ENCODE data around the gene SMARCC2.

SMARCC2 gene

DNA sequence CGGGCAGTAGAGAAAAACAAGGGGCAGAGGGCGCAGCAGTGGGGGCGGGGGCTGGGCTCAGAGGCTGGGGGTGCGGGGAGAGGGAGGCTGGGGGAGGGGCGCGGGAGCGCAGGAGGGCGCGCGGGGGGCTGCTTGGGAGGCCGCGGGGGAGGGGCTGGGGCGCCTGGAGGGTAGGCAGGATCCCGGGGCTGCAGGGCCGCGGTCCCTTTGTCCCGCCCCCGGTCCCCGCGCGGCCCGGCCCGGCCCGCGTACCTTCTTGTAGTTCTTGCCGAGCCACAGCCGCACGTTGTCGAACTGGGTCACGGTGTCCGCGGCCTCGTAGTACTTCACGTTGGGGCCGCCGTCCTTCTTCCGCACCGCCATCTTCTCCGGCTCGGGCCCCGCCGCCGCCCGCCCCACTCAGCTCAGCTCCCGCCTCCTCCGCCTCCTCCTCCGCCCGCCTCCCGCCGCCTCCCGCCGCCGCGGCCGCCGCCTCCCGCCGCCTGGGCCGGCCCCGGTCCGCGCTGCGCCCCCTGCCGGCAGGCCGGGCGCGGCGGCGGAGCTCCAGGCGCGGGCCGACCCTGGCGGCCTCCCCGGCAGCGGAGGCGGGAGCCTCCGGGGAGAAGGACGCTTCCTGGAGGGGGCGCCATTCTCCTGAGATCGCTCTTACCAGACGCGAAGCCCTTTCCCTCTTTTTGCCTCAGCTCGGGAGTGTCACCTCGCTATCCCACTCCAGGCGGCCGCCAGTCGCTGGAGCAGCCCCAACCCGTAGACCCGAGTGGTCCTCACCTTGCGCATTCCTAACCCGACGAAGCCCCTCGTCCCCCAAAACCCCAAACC is at the start of gene SMARCC2:
Gene SMARCC2 (minus strand): TSS at position 385 of the 819 bp plus-strand sequence. CDS start 22 bp downstream, at position 363.
- DNase-seq (ENCODE audit: low spot score): peak; percentile 86

DNA sequence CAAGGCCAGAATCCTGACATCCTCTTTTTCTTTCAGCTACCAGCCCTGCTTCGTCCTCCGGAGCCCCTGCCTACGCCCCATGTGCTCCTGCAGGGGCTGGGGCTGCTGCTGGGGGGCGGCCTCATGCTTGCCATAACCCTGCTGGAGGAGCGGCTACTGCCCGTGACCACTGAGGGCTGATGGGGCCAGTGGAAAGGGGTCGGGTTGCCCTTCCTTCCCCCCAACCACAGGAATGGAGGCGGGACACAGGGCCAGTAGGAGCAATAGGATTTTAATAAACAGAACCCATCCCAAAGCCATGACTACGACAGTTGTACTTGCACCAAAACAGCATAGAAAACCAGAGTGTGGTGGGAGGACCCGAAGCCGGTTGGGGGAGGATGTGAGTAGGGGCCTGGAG is 48.3 kb upstream of the SMARCC2 start:
- DNase-seq (ENCODE audit: low spot score): no peak

DNA sequence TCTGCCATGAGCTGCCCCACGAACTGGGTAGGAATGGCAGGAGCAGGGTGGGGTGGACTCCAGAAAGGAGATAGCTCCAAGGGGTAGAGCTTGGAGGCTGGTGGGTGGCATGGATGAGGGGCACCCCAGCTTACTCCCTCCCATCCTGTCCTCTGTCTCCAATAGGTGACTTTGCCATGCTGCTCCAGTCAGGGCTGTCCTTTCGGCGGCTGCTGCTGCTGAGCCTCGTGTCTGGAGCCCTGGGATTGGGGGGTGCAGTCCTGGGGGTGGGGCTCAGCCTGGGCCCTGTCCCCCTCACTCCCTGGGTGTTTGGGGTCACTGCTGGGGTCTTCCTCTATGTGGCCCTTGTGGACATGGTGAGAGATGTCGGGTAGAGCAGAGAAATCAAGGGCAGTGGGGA is 47.7 kb upstream of the SMARCC2 start:
- DNase-seq (ENCODE audit: low spot score): no peak

GRCh38 chr12:56236091-56236490 is 46.8 kb upstream of the SMARCC2 start:
- DNase-seq (ENCODE audit: low spot score): no peak

DNA sequence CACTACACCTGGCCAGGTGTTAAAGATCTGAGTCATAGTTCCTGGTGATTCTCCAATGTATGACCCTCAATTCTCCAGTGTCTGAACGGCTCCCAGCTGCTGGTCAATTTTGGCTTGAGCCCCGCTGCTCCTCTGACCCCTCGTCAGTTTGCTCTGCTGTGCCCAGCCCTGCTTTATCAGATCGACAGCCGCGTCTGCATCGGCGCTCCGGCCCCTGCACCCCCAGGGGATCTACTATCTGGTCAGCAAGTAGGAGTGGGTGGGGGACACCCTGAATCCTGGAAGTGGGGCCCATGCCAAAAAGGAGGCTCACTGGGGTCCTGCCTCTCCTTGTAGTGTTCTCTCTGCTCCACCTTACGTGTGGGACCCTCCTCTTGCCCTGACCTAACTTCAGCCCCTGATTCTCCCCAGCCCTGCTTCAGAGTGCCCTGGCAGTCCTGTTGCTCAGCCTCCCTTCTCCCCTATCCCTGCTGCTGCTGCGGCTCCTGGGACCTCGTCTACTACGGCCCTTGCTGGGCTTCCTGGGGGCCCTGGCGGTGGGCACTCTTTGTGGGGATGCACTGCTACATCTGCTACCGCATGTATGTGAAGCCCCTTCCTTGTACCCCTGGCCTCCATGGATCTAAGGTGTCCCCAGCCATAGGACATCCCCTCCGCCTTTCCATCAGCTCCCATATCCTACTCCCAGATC is 45.6 kb upstream of the SMARCC2 start:
- no peak for DNase-seq (ENCODE audit: low spot score)

DNA sequence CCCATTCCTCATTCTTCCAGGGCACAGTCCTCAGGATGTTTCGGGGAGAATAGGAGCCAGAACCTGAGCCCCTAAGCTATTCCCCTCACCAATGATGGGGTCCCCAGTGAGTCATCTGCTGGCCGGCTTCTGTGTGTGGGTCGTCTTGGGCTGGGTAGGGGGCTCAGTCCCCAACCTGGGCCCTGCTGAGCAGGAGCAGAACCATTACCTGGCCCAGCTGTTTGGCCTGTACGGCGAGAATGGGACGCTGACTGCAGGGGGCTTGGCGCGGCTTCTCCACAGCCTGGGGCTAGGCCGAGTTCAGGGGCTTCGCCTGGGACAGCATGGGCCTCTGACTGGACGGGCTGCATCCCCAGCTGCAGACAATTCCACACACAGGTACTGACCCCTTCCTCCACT is 41.9 kb upstream of the SMARCC2 start:
- no peak for DNase-seq (ENCODE audit: low spot score)

DNA sequence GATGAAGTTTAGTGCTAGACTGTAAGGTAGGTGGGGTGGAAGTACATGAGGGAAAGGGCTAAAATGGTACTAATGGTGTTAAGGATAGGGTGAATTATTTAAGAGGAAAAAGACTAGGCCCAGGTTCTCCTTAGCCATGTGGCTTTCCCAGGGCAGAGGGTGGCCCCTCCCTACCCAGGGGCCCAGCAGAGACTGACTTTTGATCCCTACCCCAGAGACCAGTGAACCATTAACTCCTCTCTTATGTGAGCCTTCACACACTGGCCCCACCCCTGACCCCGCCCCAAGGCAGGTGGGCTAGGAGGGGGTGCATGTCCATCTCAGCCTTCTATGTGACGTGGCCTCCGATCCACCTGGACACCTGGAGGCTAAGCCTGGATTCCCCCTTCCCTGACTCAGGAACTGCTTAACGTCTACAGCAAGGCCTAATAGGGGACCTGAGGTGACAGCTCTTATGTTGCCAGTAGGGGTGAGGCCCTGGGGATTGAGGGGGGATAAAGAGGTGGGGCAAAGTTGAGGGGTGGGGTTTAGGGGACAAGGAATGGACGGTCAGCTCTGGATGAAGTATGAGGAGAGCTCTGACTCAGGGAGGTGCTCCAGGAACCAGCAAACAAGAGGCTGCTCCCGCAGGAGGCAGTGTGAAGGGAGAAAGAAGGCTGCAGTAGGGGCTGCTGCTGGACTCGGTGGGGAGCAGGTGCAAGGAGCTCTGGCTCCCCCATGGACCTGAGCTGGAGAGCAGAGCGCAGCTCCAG is 41.3 kb upstream of the SMARCC2 start:
- no peak for DNase-seq (ENCODE audit: low spot score)

- DNase-seq (ENCODE audit: low spot score): no peak
These were observed 40.7 kb upstream of the SMARCC2 start, which contains the start of gene SLC39A5 for GRCh38 chr12:56229916-56230431. Gene SLC39A5, plus strand, starts transcription at chr12:56230051. Its CDS starts 1,224 bp downstream, at chr12:56231275.

DNA sequence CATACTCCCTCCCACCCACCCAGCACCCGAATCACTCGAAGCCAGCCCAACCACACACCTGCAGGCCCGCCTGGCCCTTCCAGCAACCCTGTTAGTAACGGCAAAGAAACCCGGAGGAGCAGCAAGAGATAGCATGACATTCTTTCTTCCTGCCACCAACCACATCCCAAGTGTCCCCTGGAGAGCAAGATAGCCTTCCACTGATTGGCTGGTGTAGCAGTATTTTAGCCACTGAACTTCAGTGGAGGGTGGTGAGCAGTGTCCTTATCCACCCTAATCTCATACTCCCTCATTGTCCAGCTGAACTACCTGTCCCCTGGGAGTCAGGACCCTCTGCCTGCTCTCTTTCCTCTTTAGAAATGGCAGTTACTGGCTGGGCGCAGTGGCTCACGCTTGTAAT is 39.8 kb upstream of the SMARCC2 start:
- DNase-seq (ENCODE audit: low spot score): no peak

DNA sequence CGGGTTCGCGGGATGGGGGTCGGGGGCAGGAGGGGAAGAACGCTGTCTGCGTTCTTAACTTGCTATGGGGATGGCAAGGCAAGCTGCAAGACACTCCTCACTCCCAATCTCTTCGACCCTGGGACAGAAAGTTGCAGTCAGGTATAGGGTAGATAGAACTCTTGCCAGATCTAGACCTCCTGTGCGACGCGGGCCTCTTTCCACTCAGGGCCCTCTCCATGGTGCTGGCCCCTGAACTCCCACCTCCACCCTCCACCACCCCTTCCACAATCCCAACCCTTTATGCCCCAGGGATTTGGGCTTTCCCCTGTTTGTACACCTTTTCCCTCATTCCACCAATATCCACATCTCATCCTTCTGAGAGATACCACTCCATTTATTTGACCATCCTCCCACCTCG is 35.7 kb upstream of the SMARCC2 start:
- no peak for DNase-seq (ENCODE audit: low spot score)

DNA sequence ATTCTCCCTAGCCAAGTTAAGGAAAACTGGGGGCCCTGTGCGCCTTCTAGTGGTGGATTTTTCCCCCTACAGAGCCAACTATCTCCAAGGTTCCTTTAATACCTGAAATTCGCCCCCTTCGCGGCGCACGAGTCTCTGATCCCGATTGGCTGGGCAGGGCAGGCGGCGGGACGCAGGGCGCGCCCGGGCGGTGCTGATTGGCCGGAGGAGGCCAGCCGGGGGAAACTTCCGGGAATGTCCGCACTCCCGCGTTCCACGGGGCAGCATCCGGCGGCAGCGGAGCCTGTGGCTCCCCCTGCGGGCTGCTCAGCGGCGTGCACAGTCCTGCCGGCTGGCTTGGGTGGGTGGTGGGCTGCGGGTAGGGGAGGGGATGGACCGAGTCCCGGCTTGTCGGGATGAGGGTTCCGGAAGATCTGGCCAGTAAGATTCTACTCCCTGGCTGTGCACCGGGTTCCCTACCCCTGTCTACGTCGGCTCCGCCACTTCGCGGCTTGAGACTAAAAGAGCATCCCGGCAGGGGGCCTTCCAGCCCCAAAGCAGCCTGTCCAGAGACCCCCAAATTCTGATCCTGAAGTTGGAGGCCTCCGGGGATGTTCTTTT is 34.9 kb upstream of the SMARCC2 start, which contains the start of gene NABP2:
Gene NABP2 (plus strand): TSS at position 241 of the 600 bp plus-strand sequence. CDS start 515 bp downstream, outside the sequence.
- DNase-seq (ENCODE audit: low spot score): peak; percentile 99

DNA sequence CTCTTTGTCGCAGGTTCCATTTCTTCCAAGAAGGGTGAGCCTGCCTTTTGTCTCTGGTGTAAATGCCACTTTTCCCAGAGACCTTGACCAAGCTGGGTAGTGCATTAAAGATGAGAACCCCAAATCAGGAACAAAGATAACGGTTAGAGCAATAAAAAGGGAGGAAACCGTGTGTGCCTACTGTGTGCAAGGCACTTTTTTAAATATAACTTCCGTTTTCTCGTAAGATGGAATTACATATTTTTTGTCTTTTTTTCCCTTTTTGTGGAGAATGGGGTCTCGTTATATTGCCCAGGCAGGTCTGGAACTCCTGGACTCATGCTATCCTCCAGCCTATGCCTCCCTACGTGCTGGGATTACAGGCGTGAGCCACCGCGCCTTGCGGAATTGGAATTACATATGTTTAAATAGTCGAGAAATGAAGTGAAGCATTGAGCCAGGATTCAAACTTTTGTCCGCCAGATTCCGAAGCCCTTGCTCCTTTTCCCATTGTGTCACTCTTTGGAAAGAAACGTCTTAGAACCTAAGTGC is 34.4 kb upstream of the SMARCC2 start:
- DNase-seq (ENCODE audit: low spot score): no peak

DNA sequence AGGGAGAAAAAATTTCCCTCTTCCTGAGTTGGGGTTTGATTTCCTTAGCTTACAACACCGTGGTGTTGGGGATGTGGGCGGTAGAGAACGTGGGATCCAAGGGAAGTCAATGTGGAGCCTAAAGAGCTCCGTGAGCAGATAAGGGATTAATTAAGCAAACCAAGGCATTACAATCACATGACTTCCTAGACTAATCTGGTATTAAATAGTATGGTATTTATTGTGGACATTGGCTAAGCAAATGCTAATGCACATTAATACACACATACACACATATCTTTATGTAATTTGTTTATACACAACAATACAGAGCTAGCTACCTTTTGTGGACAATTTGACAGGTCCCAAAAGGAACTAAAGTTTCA is 33.2 kb upstream of the SMARCC2 start:
- DNase-seq (ENCODE audit: low spot score): no peak

DNA sequence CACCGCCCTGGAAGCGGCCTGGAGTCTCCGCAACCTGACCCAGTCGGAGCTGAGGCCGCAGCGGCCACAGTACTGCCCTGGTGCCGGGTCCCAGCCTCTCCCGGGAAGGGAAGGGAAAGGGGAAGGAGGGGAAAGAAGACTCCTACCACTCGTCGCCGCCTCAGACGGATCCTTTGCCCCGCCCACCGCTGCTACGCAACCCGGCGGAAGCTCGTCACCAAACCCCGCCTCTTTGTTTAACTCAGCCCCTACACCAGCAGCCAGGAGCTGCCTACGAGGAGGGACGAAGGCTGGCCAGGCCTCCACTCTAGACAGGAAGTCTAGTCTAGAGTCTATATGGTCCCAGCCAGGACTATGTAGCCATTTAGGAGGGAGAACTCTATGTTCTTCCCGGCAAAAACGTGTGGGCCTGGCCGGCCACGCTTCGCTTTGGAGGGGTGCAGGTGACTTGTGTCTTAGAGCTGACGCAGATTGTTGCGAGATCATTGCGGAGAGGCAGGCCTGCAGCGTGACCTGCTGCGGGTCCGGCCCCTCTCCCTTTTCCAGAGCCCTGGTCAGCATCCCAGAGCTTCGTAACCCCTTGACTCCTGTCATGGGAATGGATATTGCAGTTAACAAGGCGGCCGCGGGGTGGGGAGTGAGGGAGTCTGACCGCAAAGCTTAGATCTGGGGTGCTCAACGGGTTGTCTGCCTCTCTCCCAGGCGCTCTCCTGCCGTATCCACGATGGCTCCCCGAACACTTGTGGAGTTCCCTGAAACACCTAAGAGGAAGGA is 32.7 kb upstream of the SMARCC2 start, which contains the start of gene RNF41:
Gene RNF41 (minus strand): TSS at position 166 of the 774 bp plus-strand sequence. CDS start 7,875 bp downstream, outside the sequence.
- peak; percentile 99 for DNase-seq (ENCODE audit: low spot score)

GRCh38 chr12:56221232-56221756 is 32.0 kb upstream of the SMARCC2 start:
- DNase-seq (ENCODE audit: low spot score): peak; percentile 61

DNA sequence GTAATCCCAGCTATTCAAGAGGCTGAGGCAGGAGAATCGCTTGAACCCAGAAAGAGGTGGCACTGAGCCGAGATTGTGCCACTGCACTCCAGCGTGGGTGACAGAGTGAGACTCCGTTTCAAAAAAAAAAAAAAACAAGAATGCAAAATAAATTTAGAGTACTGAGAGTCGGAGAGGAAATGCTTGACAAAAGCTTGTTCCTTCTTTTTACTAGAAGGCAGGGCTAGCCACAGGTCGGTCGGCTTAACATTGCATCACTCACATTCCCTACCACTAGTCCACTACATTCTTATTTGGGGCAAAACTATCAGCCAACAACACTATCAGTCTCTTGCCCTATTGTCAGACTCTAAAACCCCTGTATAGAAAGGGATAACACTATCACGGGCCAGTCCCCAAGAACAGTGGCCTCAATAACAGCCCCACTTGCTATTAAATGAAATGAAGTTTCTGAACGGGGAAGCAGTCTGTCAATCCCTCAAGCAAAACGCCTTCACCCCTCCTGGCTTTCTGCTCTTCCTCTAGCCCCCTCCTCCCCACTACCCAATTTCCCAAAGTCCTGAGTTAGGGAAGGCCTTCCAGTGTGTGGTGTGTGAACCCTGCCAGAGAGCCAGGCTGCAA is 31.4 kb upstream of the SMARCC2 start:
- no peak for DNase-seq (ENCODE audit: low spot score)

GRCh38 chr12:56219840-56220239 is 30.6 kb upstream of the SMARCC2 start:
- no peak for DNase-seq (ENCODE audit: low spot score)

GRCh38 chr12:56216461-56216860 is 27.2 kb upstream of the SMARCC2 start:
- peak; percentile 90 for DNase-seq (ENCODE audit: low spot score)

- no peak for DNase-seq (ENCODE audit: low spot score)
These were observed 24.6 kb upstream of the SMARCC2 start for GRCh38 chr12:56213878-56214277.

DNA sequence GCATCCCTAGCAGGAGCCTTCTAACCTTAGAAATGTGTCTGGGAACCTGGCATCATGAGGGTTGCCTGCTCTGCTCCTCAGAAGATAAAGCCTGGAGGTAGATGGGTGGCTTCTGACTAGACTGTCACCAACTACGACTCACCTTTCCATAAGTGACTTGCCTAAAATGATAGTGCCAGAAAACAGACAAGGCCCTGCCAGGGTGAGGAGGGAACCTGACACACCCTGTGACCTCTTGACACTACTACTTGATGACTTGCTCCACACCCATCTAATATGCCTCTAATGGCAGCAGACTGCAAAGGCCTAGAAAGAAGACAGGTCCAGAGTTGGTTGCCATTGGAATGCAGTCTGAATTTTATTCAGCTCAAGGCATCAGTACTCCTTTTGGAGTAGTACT is 23.1 kb upstream of the SMARCC2 start:
- DNase-seq (ENCODE audit: low spot score): no peak
